IMR-90 (cell line): ENCODE measurements around the gene FEM1B. TPM values are rescaled to one million over a fixed set of nuclear protein-coding genes. Genes with fewer than 3 reads are reported as not detected.

Experiments used
- ATAC-seq: fragments of 200-7000 bp; cut with Tn5 transposase; 2 replicates; pipeline ENCODE4 v1.9.1; 2020; ENCODE audit warnings: low read depth, mild to moderate bottlenecking, moderate library complexity
- BruUV-seq: library from RNA; stranded (reverse); fragments of 400-500 nt; replicated peaks from 2 replicates; lab custom pipeline; 2021; lab: Mats Ljungman, UMichigan
- CTCF ChIA-PET: fragments of 300-600 bp; formaldehyde crosslinking; extraction: SDS; loops from one replicate; lab custom pipeline; 2021; ENCODE audit warnings: antibody characterized with exemption; lab: Yijun Ruan, JAX
- POLR2A ChIA-PET: fragments of 300-600 bp; sonication (Branson Sonifier 250); formaldehyde crosslinking; loops from one replicate; lab custom pipeline; 2022; ENCODE audit warnings: antibody characterized with exemption; ENCODE audit not compliant: unreplicated experiment; lab: Charles Lee
- DNase-seq: peaks from one replicate; pipeline ENCODE4 v3.0.0; 2013
- H2AFZ ChIP-seq: replicated peaks from 2 replicates; pipeline ENCODE3; 2013; ENCODE audit warnings: low read length, mild to moderate bottlenecking; ENCODE audit not compliant: poor library complexity
- H2AK5ac ChIP-seq: 2 replicates; pipeline ENCODE4 v1.6.1; 2013; ENCODE audit warnings: low read depth, low read length, inconsistent platforms
- H2AK9ac ChIP-seq: replicated peaks from 2 replicates; pipeline ENCODE3; 2013; ENCODE audit warnings: mild to moderate bottlenecking, low read depth, low read length, moderate library complexity; ENCODE audit not compliant: poor library complexity
- H2BK120ac ChIP-seq: 2 replicates; pipeline ENCODE4 v1.6.1; 2013; ENCODE audit warnings: low read depth, low read length, inconsistent platforms
- H2BK15ac ChIP-seq: 3 replicates; pipeline ENCODE4 v1.6.1; 2013; ENCODE audit warnings: low read depth, low read length, inconsistent platforms
- H2BK20ac ChIP-seq: 2 replicates; pipeline ENCODE4 v1.6.1; 2013; ENCODE audit warnings: low read depth, mild to moderate bottlenecking, inconsistent platforms, low read length, moderate library complexity
- H2BK5ac ChIP-seq: 2 replicates; pipeline ENCODE4 v1.6.1; 2013; ENCODE audit warnings: mild to moderate bottlenecking, low read depth, low read length, inconsistent platforms; ENCODE audit not compliant: poor library complexity, severe bottlenecking
- H3K14ac ChIP-seq: replicated peaks from 2 replicates; pipeline ENCODE4 v1.6.1; 2013; ENCODE audit warnings: low read depth, low read length, inconsistent platforms
- H3K18ac ChIP-seq: 2 replicates; pipeline ENCODE4 v1.6.1; 2013; ENCODE audit warnings: low read depth, low read length, control low read depth
- H3K23ac ChIP-seq: 2 replicates; pipeline ENCODE4 v1.6.1; 2013; ENCODE audit warnings: low read depth, low read length, inconsistent platforms
- H3K27ac ChIP-seq: 2 replicates; pipeline ENCODE4 v1.5.1; 2013; ENCODE audit warnings: mild to moderate bottlenecking, control low read depth, low read length; ENCODE audit not compliant: insufficient read depth
- H3K27me3 ChIP-seq: 2 replicates; pipeline ENCODE4 v1.6.1; 2013; ENCODE audit warnings: low read length; ENCODE audit not compliant: control insufficient read depth, insufficient read depth
- H3K36me3 ChIP-seq: 2 replicates; pipeline ENCODE4 v1.6.1; 2013; ENCODE audit warnings: low read length, mixed read lengths; ENCODE audit not compliant: control insufficient read depth, insufficient read depth
- H3K4ac ChIP-seq: 2 replicates; pipeline ENCODE4 v1.6.1; 2013; ENCODE audit warnings: low read depth, low read length, inconsistent platforms
- H3K4me1 ChIP-seq: 2 replicates; pipeline ENCODE4 v1.6.1; 2013; ENCODE audit warnings: low read length, mixed read lengths; ENCODE audit not compliant: control insufficient read depth, insufficient read depth
- H3K4me2 ChIP-seq: 2 replicates; pipeline ENCODE4 v1.6.1; 2013; ENCODE audit warnings: low read depth, mild to moderate bottlenecking, control low read depth, low read length, moderate library complexity
- H3K4me3 ChIP-seq: 2 replicates; pipeline ENCODE4 v1.5.1; 2013; ENCODE audit warnings: low read depth, mild to moderate bottlenecking, control low read depth, low read length, moderate library complexity; ENCODE audit not compliant: insufficient read depth
- H3K56ac ChIP-seq: 2 replicates; pipeline ENCODE4 v1.6.1; 2013; ENCODE audit warnings: low read length, inconsistent platforms; ENCODE audit not compliant: insufficient read depth; ENCODE audit errors: extremely low read depth
- H3K79me1 ChIP-seq, 2 experiments: 2 replicates each; pipeline ENCODE4 v1.6.1; 2013; ENCODE audit warnings: low read length in 2 of 2, inconsistent platforms in 1 of 2, low read depth in 1 of 2
- H3K9ac ChIP-seq: 2 replicates; pipeline ENCODE4 v1.6.1; 2013; ENCODE audit warnings: low read depth, low read length, control low read depth
- H3K9me1 ChIP-seq: 2 replicates; pipeline ENCODE4 v1.6.1; 2013; ENCODE audit warnings: low read length, inconsistent platforms; ENCODE audit not compliant: insufficient read depth
- H3K9me3 ChIP-seq: 2 replicates; pipeline ENCODE4 v1.6.1; 2013; ENCODE audit warnings: low read length; ENCODE audit not compliant: control insufficient read depth, insufficient read depth
- H4K20me1 ChIP-seq: 2 replicates; pipeline ENCODE4 v1.6.1; 2013; ENCODE audit warnings: low read length, inconsistent platforms; ENCODE audit not compliant: insufficient read depth
- H4K5ac ChIP-seq: 2 replicates; pipeline ENCODE4 v1.6.1; 2013; ENCODE audit warnings: mild to moderate bottlenecking, low read depth, low read length, control low read depth
- H4K8ac ChIP-seq, 2 experiments: 2 replicates each; pipeline ENCODE4 v1.6.1; 2013; ENCODE audit warnings: low read depth in 2 of 2, low read length in 2 of 2, control low read depth in 1 of 2, inconsistent platforms in 1 of 2
- H4K91ac ChIP-seq: 2 replicates; pipeline ENCODE4 v1.6.1; 2013; ENCODE audit warnings: low read depth, low read length, inconsistent platforms; ENCODE audit not compliant: insufficient read depth
- BHLHE40 ChIP-seq: fragments of 150-350 bp; IDR thresholded peaks from 2 replicates; pipeline ENCODE4 v1.6.1; 2016; ENCODE audit warnings: mild to moderate bottlenecking, low read depth, low read length
- CEBPB ChIP-seq: IDR thresholded peaks from 2 replicates; pipeline ENCODE4 v1.6.1; 2012; ENCODE audit warnings: low read depth, low read length, improper control_type of control experiment
- MAFK ChIP-seq: IDR thresholded peaks from 2 replicates; pipeline ENCODE4 v1.6.1; 2012; ENCODE audit warnings: low read depth, low read length, improper control_type of control experiment
- MAZ ChIP-seq: IDR thresholded peaks from 2 replicates; pipeline ENCODE4 v1.6.1; 2012; ENCODE audit warnings: low read depth, mild to moderate bottlenecking, low read length, improper control_type of control experiment, moderate library complexity, borderline replicate concordance
- MXI1 ChIP-seq: IDR thresholded peaks from 2 replicates; pipeline ENCODE4 v1.6.1; 2012; ENCODE audit warnings: low read depth, mild to moderate bottlenecking, low read length, moderate library complexity, borderline replicate concordance
- NFE2L2 ChIP-seq: fragments of 150-350 bp; IDR thresholded peaks from 2 replicates; pipeline ENCODE4 v1.6.1; 2016; ENCODE audit warnings: low read depth, mild to moderate bottlenecking, low read length
- RAD21 ChIP-seq: IDR thresholded peaks from 2 replicates; pipeline ENCODE4 v1.6.1; 2012; ENCODE audit warnings: low read length, improper control_type of control experiment
- RCOR1 ChIP-seq: IDR thresholded peaks from 2 replicates; pipeline ENCODE4 v1.6.1; 2012; ENCODE audit warnings: mild to moderate bottlenecking, low read length, improper control_type of control experiment; ENCODE audit not compliant: insufficient replicate concordance
- RFX5 ChIP-seq: IDR thresholded peaks from 2 replicates; pipeline ENCODE4 v1.8.0; 2012; ENCODE audit warnings: low read depth, mild to moderate bottlenecking, low read length, moderate library complexity
- SMC3 ChIP-seq: fragments of 150-350 bp; IDR thresholded peaks from 2 replicates; pipeline ENCODE4 v1.6.1; 2016; ENCODE audit warnings: low read depth, mild to moderate bottlenecking, antibody characterized with exemption, low read length, moderate library complexity
- WGBS, 2 experiments: methylation state at CpG; one replicate each; pipeline versions ENCODE4 v1.1.5 to v1.1.7; 2013; ENCODE audit warnings: missing lambda C conversion rate in 2 of 2; ENCODE audit not compliant: insufficient read length in 1 of 2; ENCODE audit errors: extremely low coverage in 2 of 2; 5-methylcytosine and 5-hydroxymethylcytosine counted together
- dilution Hi-C: fragments of 300-500 bp; cut with HindIII; formaldehyde crosslinking; loops from one replicate; pipeline ENCODE4 v1.14.3; 2018; ENCODE audit warnings: low sequenced_read_pairs; ENCODE audit not compliant: unreplicated experiment
- in situ Hi-C: fragments of 300-500 bp; cut with MboI; formaldehyde crosslinking; loops from 3 replicates; pipeline ENCODE4 v1.14.3; 2019; ENCODE audit warnings: low sequenced_read_pairs, inconsistent platforms, mixed read lengths
- intact Hi-C: fragments of 100-400 bp; cut with micrococcal nuclease; formaldehyde crosslinking; loops from 2 replicates; pipeline ENCODE4 v1.10.0; 2022
- polyA plus RNA-seq, 3 experiments: library from polyadenylated mRNA; depleted of rRNA; stranded (reverse); fragments of >200 nt; gene quantifications; 2 replicates each; pipeline ENCODE4 v1.2.3, GENCODE V29; 2012; ENCODE audit warnings: low replicate concordance in 1 of 3
- total RNA-seq: library from RNA; depleted of rRNA; stranded (reverse); fragments of >200 nt; gene quantifications from 2 replicates; pipeline ENCODE4 v1.2.3, GENCODE V29; 2012
- TF ChIP-seq, protein P1 (sequence below): fragments of 150-350 bp; IDR thresholded peaks from 2 replicates; pipeline ENCODE4 v1.6.1; 2016; ENCODE audit warnings: low read depth, mild to moderate bottlenecking, low read length, moderate library complexity, borderline replicate concordance
- TF ChIP-seq, protein P2 (sequence below): fragments of 150-350 bp; IDR thresholded peaks from 2 replicates; pipeline ENCODE4 v1.6.1; 2017; ENCODE audit warnings: mild to moderate bottlenecking, antibody characterized with exemption, low read length, low read depth

FEM1B gene
- total and polyA plus RNA-seq, 2 of the 4 experiments (the other 2 are of a cell fraction) = 16.9 to 51.4 TPM

DNA sequence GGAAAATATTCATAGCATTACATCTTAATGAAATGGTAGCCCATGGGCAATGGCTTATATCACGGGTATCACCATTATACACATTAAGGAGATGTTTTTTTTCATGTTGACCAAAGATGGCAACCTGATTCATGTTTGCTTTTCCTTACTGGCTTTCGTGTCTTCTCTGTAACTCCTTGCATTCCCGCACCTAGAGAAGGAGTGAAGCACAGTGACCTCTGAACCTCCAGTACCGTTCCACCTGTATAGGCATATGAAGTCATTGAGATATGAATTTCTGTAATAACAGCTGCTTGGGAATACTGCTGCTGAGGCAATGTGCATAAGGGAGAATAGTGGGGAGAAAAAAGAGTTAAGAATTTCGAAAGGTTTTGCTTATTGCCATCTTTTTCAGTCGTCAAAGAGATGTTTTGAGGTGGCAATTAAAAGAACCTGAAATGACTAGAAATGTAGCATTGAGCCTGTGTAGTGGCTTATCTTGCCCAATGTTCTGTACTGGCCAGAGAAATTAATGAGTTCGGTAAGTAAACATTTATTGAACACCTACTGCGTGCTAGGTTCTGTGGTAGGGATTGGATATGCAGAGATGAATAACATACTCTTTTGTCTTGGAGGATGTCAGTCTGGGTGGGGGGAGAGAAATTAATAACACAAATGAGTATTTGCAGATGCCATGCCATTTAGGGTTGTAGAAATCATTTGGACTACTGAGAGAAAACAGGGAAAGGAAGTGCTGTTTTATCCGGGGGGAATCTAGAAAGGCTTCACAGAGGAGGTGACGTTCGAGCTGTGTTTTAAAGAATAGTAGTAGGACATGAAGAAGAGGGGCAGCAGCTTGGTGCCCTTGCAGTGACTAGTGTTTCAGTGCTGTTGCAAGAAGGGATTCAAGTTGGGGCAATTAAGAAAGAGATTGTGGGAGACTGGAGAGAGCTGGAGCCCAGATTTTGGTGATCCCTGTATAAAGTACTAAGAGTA, 2.5 kb downstream of the FEM1B start:
- ATAC-seq (no peak), DNase-seq (no peak)
- no TSS peak for BruUV-seq
- Histone ChIP-seq H3K27me3 (no peaks in the 10 kb centered on the region), H3K18ac (no peak overlapping the region), H2BK120ac (no peak overlapping the region), H3K14ac (peak overlapping the region; percentile 83; the same call in 1 of the 2 replicates), H3K9ac (peak overlapping the region; percentile 84), H3K4me2 (peak overlapping the region; percentile 98), H2AFZ (no peak overlapping the region), H3K4me1 (peaks cover 13% of the 10 kb centered on the region), H3K79me1 (peaks cover 5 to 45% of the 10 kb centered on the region in 2 experiments; a peak in 3 of 4 replicates), H3K56ac (0 out of 2 replicates have a peak overlapping the region, but pooled peaks have one; percentile 24), H3K4me3 (peak overlapping the region; percentile 41), H2AK9ac (no peak overlapping the region), H3K23ac (peak overlapping the region; percentile 81; the same call in 1 of the 2 replicates), H4K20me1 (peaks cover 63% of the 10 kb centered on the region), H2AK5ac (peak overlapping the region; percentile 45; the same call in 1 of the 2 replicates), H4K8ac (no peak overlapping the region; a peak in 1 of 4 replicates), H2BK5ac (peak overlapping the region; percentile 97), H3K27ac (peak overlapping the region; percentile 50; the same call in 1 of the 2 replicates), H4K91ac (no peak overlapping the region), H3K9me1 (peaks cover 2% of the 10 kb centered on the region; the same call in 1 of the 2 replicates), H3K9me3 (peaks cover 3% of the 10 kb centered on the region; the same call in 1 of the 2 replicates), H4K5ac (no peak overlapping the region; the same call in 1 of the 2 replicates), H2BK20ac (no peak overlapping the region), H3K36me3 (peaks cover 8% of the 10 kb centered on the region), H2BK15ac (no peak overlapping the region), H3K4ac (peak overlapping the region; percentile 29; the same call in 1 of the 2 replicates)
- intact Hi-C loops = no loop called here
- no peak for TF ChIP-seq BHLHE40
- TF ChIP-seq NFE2L2 = no peak
- no peak for TF ChIP-seq SMC3
- no peak for TF ChIP-seq CEBPB
- TF ChIP-seq, protein P1, sequence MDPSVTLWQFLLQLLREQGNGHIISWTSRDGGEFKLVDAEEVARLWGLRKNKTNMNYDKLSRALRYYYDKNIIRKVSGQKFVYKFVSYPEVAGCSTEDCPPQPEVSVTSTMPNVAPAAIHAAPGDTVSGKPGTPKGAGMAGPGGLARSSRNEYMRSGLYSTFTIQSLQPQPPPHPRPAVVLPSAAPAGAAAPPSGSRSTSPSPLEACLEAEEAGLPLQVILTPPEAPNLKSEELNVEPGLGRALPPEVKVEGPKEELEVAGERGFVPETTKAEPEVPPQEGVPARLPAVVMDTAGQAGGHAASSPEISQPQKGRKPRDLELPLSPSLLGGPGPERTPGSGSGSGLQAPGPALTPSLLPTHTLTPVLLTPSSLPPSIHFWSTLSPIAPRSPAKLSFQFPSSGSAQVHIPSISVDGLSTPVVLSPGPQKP = no peak
- no peak for TF ChIP-seq MAFK
- TF ChIP-seq MXI1 = no peak
- no peak for TF ChIP-seq RFX5
- no peak for TF ChIP-seq RAD21
- no peak for TF ChIP-seq MAZ
- TF ChIP-seq, protein P2, sequence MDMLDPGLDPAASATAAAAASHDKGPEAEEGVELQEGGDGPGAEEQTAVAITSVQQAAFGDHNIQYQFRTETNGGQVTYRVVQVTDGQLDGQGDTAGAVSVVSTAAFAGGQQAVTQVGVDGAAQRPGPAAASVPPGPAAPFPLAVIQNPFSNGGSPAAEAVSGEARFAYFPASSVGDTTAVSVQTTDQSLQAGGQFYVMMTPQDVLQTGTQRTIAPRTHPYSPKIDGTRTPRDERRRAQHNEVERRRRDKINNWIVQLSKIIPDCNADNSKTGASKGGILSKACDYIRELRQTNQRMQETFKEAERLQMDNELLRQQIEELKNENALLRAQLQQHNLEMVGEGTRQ = no peak
- no peak for TF ChIP-seq RCOR1
- ChIA-PET CTCF (interaction anchor here (0.9 kb wide), 1 partner anchor 28 kb away, joined by 3 read pairs; no protein-coding TSS in a partner anchor), POLR2A (no interaction called here)
- in situ Hi-C loops = no loop called here
- 60% methylated on average over 2 of the region's 11 CpGs; no CpG with 5 or more reads in 1 of the 2 experiments for WGBS, 2 experiments
- dilution Hi-C loops = no loop called here
